Heart left ventricle (tissue), 16 donors: ENCODE data around the gene SCN9A. TPM values are rescaled to one million over a fixed set of nuclear protein-coding genes. Genes with fewer than 3 reads are reported as not detected.

Source experiments
- ATAC-seq, 4 donors: fragments of 200-7000 bp; cut with Tn5 transposase; one replicate each; pipeline ENCODE4 v1.9.1; 2020 to 2022; ENCODE audit warnings: moderate library complexity in 4 of 4, mild to moderate bottlenecking in 3 of 4, moderate number of reproducible peaks in 1 of 4
- DNase-seq, 5 donors: peaks; one replicate each; pipeline ENCODE4 v3.0.0-alpha.2; 2020
- H3K27ac ChIP-seq, 12 donors: fragments of 200-600 bp; sonication (generic) in 4 of 12; one replicate each; pipeline versions ENCODE4 v1.5.0 to v1.8.0; 2016 to 2022; ENCODE audit warnings: mild to moderate bottlenecking in 2 of 12
- H3K27me3 ChIP-seq, 9 donors: fragments of 200-600 bp; sonication (generic) in 2 of 9; one replicate each; pipeline versions ENCODE4 v1.5.1 to v1.8.0; 2016 to 2022; ENCODE audit warnings: mild to moderate bottlenecking in 3 of 9
- H3K36me3 ChIP-seq, 9 donors: fragments of 200-600 bp; sonication (generic) in 2 of 9; one replicate each; pipeline versions ENCODE4 v1.5.0 to v1.8.0; 2018 to 2022; ENCODE audit warnings: mild to moderate bottlenecking in 2 of 9
- H3K4me1 ChIP-seq, 12 donors: fragments of 200-600 bp; sonication (generic) in 4 of 12; one replicate each; pipeline versions ENCODE4 v1.5.0 to v1.8.0; 2016 to 2022; ENCODE audit warnings: mild to moderate bottlenecking in 3 of 12
- H3K4me3 ChIP-seq, 12 donors: fragments of 200-600 bp; sonication (generic) in 4 of 12; one replicate each; pipeline versions ENCODE4 v1.5.0 to v1.8.0; 2017 to 2022; ENCODE audit warnings: mild to moderate bottlenecking in 9 of 12, moderate library complexity in 4 of 12
- H3K9me3 ChIP-seq, 12 donors: fragments of 200-600 bp; sonication (generic) in 4 of 12; one replicate each; pipeline versions ENCODE4 v1.5.0 to v1.8.0; 2016 to 2022; ENCODE audit warnings: mild to moderate bottlenecking in 1 of 12
- POLR2A ChIP-seq, 2 donors: fragments of 450-650 bp; IDR thresholded peaks; one replicate each; pipeline ENCODE4 v1.6.1; 2017; ENCODE audit warnings: antibody characterized with exemption in 2 of 2, mild to moderate bottlenecking in 2 of 2, moderate library complexity in 2 of 2
- WGBS, 4 donors: extraction: QIAGEN DNeasy Blood & Tissue Kit in 2 of 4; methylation state at CpG; one replicate each; pipeline versions ENCODE4 v1.1.5 to v1.1.7; 2013 to 2018; 5-methylcytosine and 5-hydroxymethylcytosine counted together
- intact Hi-C, 10 donors: fragments of 100-400 bp; cut with DNase I; formaldehyde crosslinking; loops; one replicate each; pipeline versions ENCODE4 v1.11.1 to v1.14.2; 2022
- polyA plus RNA-seq, 2 donors: library from polyadenylated mRNA; stranded (reverse); fragments of 200-250 nt; gene quantifications; one replicate each; pipeline ENCODE4 v1.2.3, GENCODE V29; 2013
- total RNA-seq, 9 donors: library from RNA; depleted of rRNA in 2 of 9; stranded (reverse); fragments of >200 nt in 2 of 9; fragmentation: NEBNext Ultra II Directional in 3 of 9; extraction: Animal tissue kit (Norgen Biotek cat#: 25700) in 3 of 9; gene quantifications; one replicate each; pipeline versions ENCODE4 v1.1.0 to v1.2.4, GENCODE V29; 2016 to 2023
- TF ChIP-seq, protein P1 (sequence below), 12 donors: fragments of 200-600 bp; sonication (generic) in 4 of 12; IDR thresholded peaks; one replicate each; pipeline versions ENCODE4 v1.5.0 to v1.8.0; 2018 to 2022; ENCODE audit warnings: antibody characterized with exemption in 12 of 12, mild to moderate bottlenecking in 5 of 12
- donor health status: ischemic (EF 13 %, LVEDD 7.1; RV severe dilation, severe dysfunction).
- donor health status: healthy with polysubstance abuse.
- donor health status: DM: no; HTN: yes; CAD: no.
- donor health status: DM: no; HTN: no; CAD: no.
- donor health status: ischemic (EF 25% LVEDD 6.9; RV normal size, moderate dysfunction).
- donor health status: ischemic (EF 25% LVEDD 5.7; RV mildly dilated, moderate dysfunction).
- donor health status: healthy.
- donor health status: DM: yes; HTN: yes; CAD: no.
- donor health status: ischemic (EF 35%, LVEDD 5.7; RV mildly dilated, moderate dysfunction).
- donor health status: nonischemic (EF 11% LVEDD 7.7; RV severe dilation, severe dysfunction).
- donor health status: DM: yes; HTN: yes; CAD: no.
- donor health status: PGD.
- donor health status: ischemic (EF 29% LVEDD 5.4; RV normal size, mild dysfunction).
- donor health status: nonischemic (EF 23%, LVEDD 6.1; RV moderate dilation, normal function).

SCN9A gene
- total and polyA plus RNA-seq, 11 donors, result 0.08 to 3.2 (median 0.99) TPM

DNA sequence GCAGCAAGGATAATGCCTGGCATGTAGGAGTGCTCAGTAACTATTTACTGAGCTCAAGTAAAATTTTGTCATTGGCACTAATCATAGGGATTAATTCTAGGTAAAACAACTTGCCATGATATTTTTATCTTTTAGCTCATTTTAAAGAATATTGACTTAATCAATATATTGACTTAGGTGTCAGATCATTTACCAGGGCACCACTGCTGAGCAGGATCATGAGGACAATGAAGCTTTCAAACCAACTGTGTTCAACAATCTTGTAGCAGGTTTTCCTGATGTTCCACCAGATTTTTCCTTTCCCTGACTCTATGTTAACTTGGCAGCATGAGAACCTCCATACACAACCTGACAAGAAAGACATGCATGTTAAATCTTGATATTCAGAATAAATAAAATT, 133.4 kb downstream of the SCN9A start:
- intact Hi-C loops, result no loop called here
- H3K27me3 ChIP-seq, result no peaks in the 10 kb centered on the region
- H3K9me3 ChIP-seq, result no peaks in the 10 kb centered on the region
- no peaks in the 10 kb centered on the region for H3K36me3 ChIP-seq
- TF ChIP-seq, protein P1, sequence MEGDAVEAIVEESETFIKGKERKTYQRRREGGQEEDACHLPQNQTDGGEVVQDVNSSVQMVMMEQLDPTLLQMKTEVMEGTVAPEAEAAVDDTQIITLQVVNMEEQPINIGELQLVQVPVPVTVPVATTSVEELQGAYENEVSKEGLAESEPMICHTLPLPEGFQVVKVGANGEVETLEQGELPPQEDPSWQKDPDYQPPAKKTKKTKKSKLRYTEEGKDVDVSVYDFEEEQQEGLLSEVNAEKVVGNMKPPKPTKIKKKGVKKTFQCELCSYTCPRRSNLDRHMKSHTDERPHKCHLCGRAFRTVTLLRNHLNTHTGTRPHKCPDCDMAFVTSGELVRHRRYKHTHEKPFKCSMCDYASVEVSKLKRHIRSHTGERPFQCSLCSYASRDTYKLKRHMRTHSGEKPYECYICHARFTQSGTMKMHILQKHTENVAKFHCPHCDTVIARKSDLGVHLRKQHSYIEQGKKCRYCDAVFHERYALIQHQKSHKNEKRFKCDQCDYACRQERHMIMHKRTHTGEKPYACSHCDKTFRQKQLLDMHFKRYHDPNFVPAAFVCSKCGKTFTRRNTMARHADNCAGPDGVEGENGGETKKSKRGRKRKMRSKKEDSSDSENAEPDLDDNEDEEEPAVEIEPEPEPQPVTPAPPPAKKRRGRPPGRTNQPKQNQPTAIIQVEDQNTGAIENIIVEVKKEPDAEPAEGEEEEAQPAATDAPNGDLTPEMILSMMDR (IDR thresholded peaks at IDR 0.05), result no peak
- TF ChIP-seq POLR2A (IDR thresholded peaks at IDR 0.05), result no peak
- no peak overlapping the region for H3K4me3 ChIP-seq
- no peaks in the 10 kb centered on the region for H3K4me1 ChIP-seq
- ATAC-seq, result no peak
- no peak for DNase-seq
- no peak overlapping the region for H3K27ac ChIP-seq

DNA sequence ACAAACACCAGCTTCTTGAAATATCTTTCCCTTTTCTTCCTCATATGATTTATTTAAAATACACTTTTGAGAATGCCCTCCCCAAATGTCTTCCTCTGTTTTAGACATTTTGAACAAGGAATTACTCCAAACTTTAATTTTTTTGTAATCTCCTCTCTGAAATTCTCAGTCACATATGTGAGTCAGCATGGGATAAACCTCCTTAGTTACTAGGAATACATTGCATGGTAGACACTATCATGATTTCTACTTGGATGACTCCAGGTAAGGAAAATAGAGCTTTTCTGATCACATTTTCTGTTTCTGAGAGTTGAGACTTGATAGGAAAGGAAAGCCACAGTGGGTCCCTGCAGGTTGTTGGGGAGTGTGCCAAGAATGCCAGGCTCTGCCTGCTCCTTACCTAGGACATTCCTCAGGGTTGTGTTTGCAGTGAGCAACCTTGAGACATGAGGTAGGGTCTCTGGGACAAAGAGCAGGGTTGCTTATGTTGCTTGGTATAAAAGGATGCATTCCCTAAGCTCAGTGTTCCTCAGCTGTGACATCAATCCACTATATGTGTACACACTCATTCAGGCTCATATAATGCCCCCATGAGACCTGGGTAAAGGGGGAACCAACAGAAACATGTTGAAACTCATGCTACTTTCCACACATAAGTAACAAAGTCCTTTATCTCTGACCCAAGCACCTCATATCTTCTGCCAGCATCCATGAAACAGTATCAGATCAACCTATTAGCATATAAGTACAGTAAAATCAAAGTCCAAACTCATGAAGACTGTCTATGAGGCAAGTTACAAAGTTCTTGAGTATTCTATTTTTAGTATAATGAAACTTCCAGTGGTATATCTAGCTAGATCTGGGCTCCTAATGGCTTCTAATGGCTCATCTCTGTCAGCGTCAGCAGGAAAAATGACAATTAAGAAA, 135.1 kb downstream of the SCN9A start:
- H3K27ac ChIP-seq, result no peak overlapping the region
- 94 to 100% (median 97%) methylated on average over 1 of the region's 1 CpG for WGBS, 4 donors
- H3K9me3 ChIP-seq, result no peaks in the 10 kb centered on the region
- intact Hi-C loops, result no loop called here
- H3K36me3 ChIP-seq, result no peaks in the 10 kb centered on the region
- H3K4me3 ChIP-seq, result no peak overlapping the region
- TF ChIP-seq POLR2A (IDR thresholded peaks at IDR 0.05), result no peak
- TF ChIP-seq, protein P1 (IDR thresholded peaks at IDR 0.05), result no peak
- H3K27me3 ChIP-seq, result no peaks in the 10 kb centered on the region
- H3K4me1 ChIP-seq, result no peaks in the 10 kb centered on the region
- ATAC-seq, result no peak
- no peak for DNase-seq

DNA sequence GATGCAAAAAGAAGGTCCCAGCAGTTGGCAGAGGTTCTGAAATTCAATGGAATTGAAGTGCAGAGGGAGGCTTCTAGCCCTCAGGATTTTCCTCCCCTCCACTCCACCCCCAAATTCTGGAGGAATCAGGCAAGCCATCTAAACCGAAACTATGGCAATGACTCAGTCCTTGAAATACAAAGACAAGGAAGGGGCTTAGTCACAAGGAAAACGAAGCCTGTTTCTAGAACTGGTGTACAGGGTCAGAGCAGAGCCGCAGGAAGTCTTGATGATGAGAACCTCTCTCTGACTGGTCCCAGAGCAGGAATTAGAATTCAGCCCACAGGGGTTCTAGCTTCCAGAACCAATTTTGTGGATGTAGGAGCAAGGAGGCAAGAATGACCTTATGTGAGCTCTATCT, 136.2 kb downstream of the SCN9A start:
- WGBS, 4 donors, result 67 to 80% (median 73%) methylated on average over 3 of the region's 3 CpGs
- Histone ChIP-seq H3K4me3 (no peak overlapping the region), H3K36me3 (no peaks in the 10 kb centered on the region), H3K27me3 (no peaks in the 10 kb centered on the region), H3K9me3 (no peaks in the 10 kb centered on the region), H3K27ac (no peak overlapping the region), H3K4me1 (no peaks in the 10 kb centered on the region)
- intact Hi-C loops, result no loop called here
- TF ChIP-seq, protein P1 (IDR thresholded peaks at IDR 0.05), result no peak
- TF ChIP-seq POLR2A (IDR thresholded peaks at IDR 0.05), result no peak
- no peak for DNase-seq
- no peak for ATAC-seq

DNA sequence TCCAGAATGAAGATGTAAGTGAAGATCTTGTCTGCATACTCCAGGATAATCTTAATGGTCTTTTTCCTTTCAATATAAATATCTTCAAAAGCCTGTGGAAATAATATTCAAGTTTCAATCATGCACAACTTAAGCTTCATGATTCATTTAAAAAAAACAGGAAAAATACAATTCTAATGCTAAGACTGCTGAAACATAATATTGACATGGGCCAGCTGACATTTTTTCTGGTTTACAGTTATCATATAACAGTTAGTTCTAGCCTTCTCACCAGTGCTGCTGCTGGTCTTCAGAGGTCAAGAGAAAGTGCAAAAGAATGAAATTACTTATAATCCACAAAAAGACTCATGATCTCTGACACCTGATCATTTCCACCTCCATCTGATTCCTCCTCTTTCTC, 137.6 kb downstream of the SCN9A start:
- no peaks in the 10 kb centered on the region for H3K4me1 ChIP-seq
- no peaks in the 10 kb centered on the region for H3K9me3 ChIP-seq
- no peak for ATAC-seq
- no peaks in the 10 kb centered on the region for H3K27me3 ChIP-seq
- H3K36me3 ChIP-seq, result no peaks in the 10 kb centered on the region
- H3K4me3 ChIP-seq, result no peak overlapping the region
- intact Hi-C loops, result no loop called here
- TF ChIP-seq POLR2A (IDR thresholded peaks at IDR 0.05), result no peak
- TF ChIP-seq, protein P1 (IDR thresholded peaks at IDR 0.05), result no peak
- no peak for DNase-seq
- H3K27ac ChIP-seq, result no peak overlapping the region
